Frontal cortex (tissue), 4 donors: ENCODE measurements around the gene AGTR1. TPM values are rescaled to one million over a fixed set of nuclear protein-coding genes. Genes with fewer than 3 reads are reported as not detected.
"Not testable (repeated sequence)": the region's sequence is repeated elsewhere in the genome, so short reads cannot be mapped to it uniquely, and the experiment has no call there.

Source experiments
- DNase-seq, 2 donors: peaks; one replicate each; pipeline ENCODE4 v3.0.0; 2012; ENCODE audit warnings: low spot score in 2 of 2
- FAIRE-seq: peaks from 2 replicates; lab custom pipeline; 2012; peaks lifted over from hg19 to GRCh38; lab: Jason Lieb, UNC
- total RNA-seq: library from RNA; depleted of rRNA; stranded (reverse); fragments of >200 nt; gene quantifications from one replicate; pipeline ENCODE4 v1.2.3, GENCODE V29; 2014
- donor health status: control.
- donor health status: control.
- donor health status: control.

Gene AGTR1
- total RNA-seq, 1 donor from 2014 or later = 0.41 TPM

GRCh38 chr3:148756311-148756710 lies 58.6 kb downstream of the AGTR1 start:
- no peak for FAIRE-seq
- no peak for DNase-seq

- DNase-seq = no peak
Measured at GRCh38 chr3:148757238-148758215, 59.8 kb downstream of the AGTR1 start.

GRCh38 chr3:148758303-148758884 lies 60.7 kb downstream of the AGTR1 start:
- DNase-seq = no peak
- FAIRE-seq = no peak

More at GRCh38 chr3:148757238-148758215, 59.8 kb downstream of the AGTR1 start:
- FAIRE-seq = no peak

GRCh38 chr3:148759430-148759829 lies 61.7 kb downstream of the AGTR1 start:
- DNase-seq (no peak), FAIRE-seq (no peak)

GRCh38 chr3:148763156-148763680 lies 65.5 kb downstream of the AGTR1 start:
- DNase-seq = no peak
- no peak for FAIRE-seq

- DNase-seq (no peak), FAIRE-seq (no peak)
Measured at GRCh38 chr3:148763986-148764935, 66.6 kb downstream of the AGTR1 start.

- DNase-seq = no peak
- FAIRE-seq = no peak
Measured at GRCh38 chr3:148772361-148772760, 74.7 kb downstream of the AGTR1 start.

GRCh38 chr3:148772835-148773234 lies 75.1 kb downstream of the AGTR1 start:
- FAIRE-seq (no peak), DNase-seq (no peak)

- no peak for FAIRE-seq
- DNase-seq = no peak
Measured at GRCh38 chr3:148773805-148774204, 76.1 kb downstream of the AGTR1 start.

GRCh38 chr3:148778926-148779325 lies 81.2 kb downstream of the AGTR1 start:
- no peak for DNase-seq
- no peak for FAIRE-seq

- not testable (repeated sequence) for DNase-seq, FAIRE-seq
Measured at GRCh38 chr3:148785026-148785425, 87.3 kb downstream of the AGTR1 start.

- DNase-seq, FAIRE-seq: not testable (repeated sequence)
Measured at GRCh38 chr3:148786159-148786558, 88.5 kb downstream of the AGTR1 start.

GRCh38 chr3:148789146-148789545 lies 91.4 kb downstream of the AGTR1 start:
- DNase-seq = no peak
- no peak for FAIRE-seq

GRCh38 chr3:148789906-148790305 lies 92.2 kb downstream of the AGTR1 start:
- FAIRE-seq (no peak), DNase-seq (no peak)

GRCh38 chr3:148790370-148790769 lies 92.7 kb downstream of the AGTR1 start:
- no peak for FAIRE-seq
- DNase-seq = no peak

GRCh38 chr3:148790851-148791735 lies 93.4 kb downstream of the AGTR1 start:
- no peak for FAIRE-seq
- peak in 1 of 2 donors; percentile 12 for DNase-seq

GRCh38 chr3:148791920-148792319 lies 94.2 kb downstream of the AGTR1 start:
- DNase-seq = no peak
- no peak for FAIRE-seq

GRCh38 chr3:148792516-148792915 lies 94.8 kb downstream of the AGTR1 start:
- FAIRE-seq (no peak), DNase-seq (no peak)
